Mesenchymal stem cell (in vitro differentiated cells and primary cell): ENCODE measurements around the gene YPEL5.

Experiments used
- DNase-seq: peaks from one replicate; pipeline ENCODE4 v3.0.0-alpha.2; 2013
- H2AFZ ChIP-seq: one replicate; pipeline ENCODE4 v1.6.1; 2013; ENCODE audit warnings: low read depth, mild to moderate bottlenecking, control low read depth, inconsistent platforms, low read length, moderate library complexity
- H2AK5ac ChIP-seq: 2 replicates; pipeline ENCODE4 v1.6.1; 2013; ENCODE audit warnings: low read length, moderate library complexity, mild to moderate bottlenecking, inconsistent platforms; ENCODE audit not compliant: severe bottlenecking
- H2BK120ac ChIP-seq: one replicate; pipeline ENCODE4 v1.6.1; 2013; ENCODE audit warnings: low read depth, mild to moderate bottlenecking, inconsistent platforms, low read length, moderate library complexity
- H2BK12ac ChIP-seq, 2 experiments: one replicate each; pipeline ENCODE4 v1.6.1; 2013; ENCODE audit warnings: inconsistent platforms in 2 of 2, low read length in 2 of 2, mild to moderate bottlenecking in 2 of 2, moderate library complexity in 2 of 2, control low read depth in 1 of 2
- H2BK15ac ChIP-seq: one replicate; pipeline ENCODE4 v1.6.1; 2013; ENCODE audit warnings: mild to moderate bottlenecking, low read depth, inconsistent platforms; ENCODE audit not compliant: poor library complexity, severe bottlenecking
- H2BK5ac ChIP-seq: 2 replicates; pipeline ENCODE4 v1.6.1; 2013; ENCODE audit warnings: low read depth, mild to moderate bottlenecking, low read length, control low read depth, inconsistent platforms; ENCODE audit not compliant: poor library complexity, severe bottlenecking
- H3K14ac ChIP-seq, 2 experiments: one replicate each; pipeline ENCODE4 v1.6.1; 2013; ENCODE audit warnings: inconsistent platforms in 2 of 2, low read length in 2 of 2, control low read depth in 1 of 2, mild to moderate bottlenecking in 1 of 2, moderate library complexity in 1 of 2
- H3K18ac ChIP-seq, 2 experiments: one replicate each; pipeline ENCODE4 v1.6.1; 2013; ENCODE audit warnings: inconsistent platforms in 2 of 2, low read length in 2 of 2, control low read depth in 1 of 2, low read depth in 1 of 2, mild to moderate bottlenecking in 1 of 2
- H3K23ac ChIP-seq, 2 experiments: one replicate each; pipeline ENCODE4 v1.6.1; 2013; ENCODE audit warnings: inconsistent platforms in 2 of 2, low read length in 2 of 2, mild to moderate bottlenecking in 2 of 2, moderate library complexity in 2 of 2, control low read depth in 1 of 2
- H3K27ac ChIP-seq: 2 replicates; pipeline ENCODE4 v1.5.1; 2013; ENCODE audit warnings: mild to moderate bottlenecking, moderate library complexity, low read length, control low read depth, inconsistent platforms; ENCODE audit not compliant: poor library complexity, severe bottlenecking
- H3K27me3 ChIP-seq, 2 experiments: 2 replicates each; pipeline versions ENCODE4 v1.6.1 to v1.7.0; 2013; ENCODE audit warnings: low read length in 2 of 2, mild to moderate bottlenecking in 2 of 2, moderate library complexity in 2 of 2, control low read depth in 1 of 2, inconsistent platforms in 1 of 2; ENCODE audit not compliant: control insufficient read depth in 1 of 2, insufficient read depth in 1 of 2
- H3K36me3 ChIP-seq, 2 experiments: 2 replicates each; pipeline versions ENCODE4 v1.6.1 to v1.7.0; 2013; ENCODE audit warnings: low read length in 2 of 2, control low read depth in 1 of 2, inconsistent platforms in 1 of 2, low read depth in 1 of 2, mild to moderate bottlenecking in 1 of 2; ENCODE audit not compliant: insufficient read depth in 2 of 2, control insufficient read depth in 1 of 2
- H3K4ac ChIP-seq, 2 experiments: one replicate each; pipeline ENCODE4 v1.6.1; 2013; ENCODE audit warnings: inconsistent platforms in 2 of 2, low read length in 2 of 2, mild to moderate bottlenecking in 2 of 2, moderate library complexity in 2 of 2, control low read depth in 1 of 2, low read depth in 1 of 2
- H3K4me1 ChIP-seq: 2 replicates; pipeline ENCODE4 v1.6.1; 2013; ENCODE audit warnings: low read depth, low read length, control low read depth; ENCODE audit not compliant: control insufficient read depth, insufficient read depth
- H3K4me2 ChIP-seq: 2 replicates; pipeline ENCODE4 v1.6.1; 2013; ENCODE audit warnings: low read length, mild to moderate bottlenecking, inconsistent platforms; ENCODE audit not compliant: poor library complexity, severe bottlenecking
- H3K4me3 ChIP-seq, 2 experiments: 2 replicates each; pipeline versions ENCODE4 v1.5.1 to v1.7.0; 2013; ENCODE audit warnings: low read length in 2 of 2, mild to moderate bottlenecking in 2 of 2, control low read depth in 1 of 2, low read depth in 1 of 2; ENCODE audit not compliant: insufficient read depth in 1 of 2
- H3K79me1 ChIP-seq: replicated peaks from 2 replicates; pipeline ENCODE4 v1.6.1; 2013; ENCODE audit warnings: mild to moderate bottlenecking, control low read depth, low read length, inconsistent platforms; ENCODE audit not compliant: poor library complexity, severe bottlenecking
- H3K9ac ChIP-seq: 2 replicates; pipeline ENCODE4 v1.7.0; 2013; ENCODE audit warnings: mild to moderate bottlenecking, low read length, moderate library complexity
- H3K9me3 ChIP-seq: 2 replicates; pipeline ENCODE4 v1.7.0; 2013; ENCODE audit warnings: mild to moderate bottlenecking, low read length; ENCODE audit not compliant: control insufficient read depth
- H4K8ac ChIP-seq: one replicate; pipeline ENCODE4 v1.6.1; 2013; ENCODE audit warnings: inconsistent platforms, mild to moderate bottlenecking, low read length, moderate library complexity
- H4K91ac ChIP-seq: one replicate; pipeline ENCODE4 v1.6.1; 2013; ENCODE audit warnings: mild to moderate bottlenecking, low read length, inconsistent platforms
- WGBS: methylation state at CpG from one replicate; pipeline ENCODE4 v1.1.7; 2013; ENCODE audit warnings: mixed read lengths; 5-methylcytosine and 5-hydroxymethylcytosine counted together

YPEL5 gene

DNA sequence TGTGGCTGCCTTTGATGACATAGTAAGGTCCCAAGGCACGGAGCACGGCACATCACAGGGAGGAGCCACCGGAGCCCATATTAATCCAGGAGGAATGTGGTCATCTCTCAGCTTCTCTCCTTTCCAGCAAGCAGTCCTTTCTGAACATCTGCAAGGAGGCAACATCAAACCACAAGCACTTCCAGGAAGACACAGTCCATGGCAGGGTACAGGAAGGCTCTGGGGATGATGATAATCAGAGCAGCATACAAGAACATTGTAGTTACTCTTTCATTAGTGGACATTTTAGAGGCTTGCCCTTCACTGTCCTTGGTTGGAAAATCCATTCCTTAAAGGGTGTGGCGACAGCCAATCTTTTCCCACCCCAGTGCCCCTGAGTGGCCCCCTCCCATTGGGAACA is 31.1 kb downstream of the YPEL5 start:
- WGBS, result 89% methylated on average over 4 of the region's 4 CpGs
- no peak overlapping the region for H3K23ac ChIP-seq
- no peak overlapping the region for H2BK15ac ChIP-seq
- no peak overlapping the region for H2BK5ac ChIP-seq
- H3K9me3 ChIP-seq, result no peaks in the 10 kb centered on the region
- no peak overlapping the region for H3K18ac ChIP-seq
- no peaks in the 10 kb centered on the region for H3K79me1 ChIP-seq
- H2AFZ ChIP-seq, result no peak overlapping the region
- no peak overlapping the region for H3K4me3 ChIP-seq
- H2AK5ac ChIP-seq, result no peak overlapping the region
- H3K4me1 ChIP-seq, result no peaks in the 10 kb centered on the region
- no peak overlapping the region for H3K27ac ChIP-seq
- H2BK12ac ChIP-seq, result no peak overlapping the region
- no peaks in the 10 kb centered on the region for H3K36me3 ChIP-seq
- DNase-seq, result no peak
- no peak overlapping the region for H3K4ac ChIP-seq
- no peak overlapping the region for H4K91ac ChIP-seq
- no peak overlapping the region for H3K9ac ChIP-seq
- no peak overlapping the region for H4K8ac ChIP-seq
- no peak overlapping the region for H3K4me2 ChIP-seq
- H2BK120ac ChIP-seq, result no peak overlapping the region
- peaks cover 6 to 19% of the 10 kb centered on the region in 2 experiments for H3K27me3 ChIP-seq
- H3K14ac ChIP-seq, result no peak overlapping the region

DNA sequence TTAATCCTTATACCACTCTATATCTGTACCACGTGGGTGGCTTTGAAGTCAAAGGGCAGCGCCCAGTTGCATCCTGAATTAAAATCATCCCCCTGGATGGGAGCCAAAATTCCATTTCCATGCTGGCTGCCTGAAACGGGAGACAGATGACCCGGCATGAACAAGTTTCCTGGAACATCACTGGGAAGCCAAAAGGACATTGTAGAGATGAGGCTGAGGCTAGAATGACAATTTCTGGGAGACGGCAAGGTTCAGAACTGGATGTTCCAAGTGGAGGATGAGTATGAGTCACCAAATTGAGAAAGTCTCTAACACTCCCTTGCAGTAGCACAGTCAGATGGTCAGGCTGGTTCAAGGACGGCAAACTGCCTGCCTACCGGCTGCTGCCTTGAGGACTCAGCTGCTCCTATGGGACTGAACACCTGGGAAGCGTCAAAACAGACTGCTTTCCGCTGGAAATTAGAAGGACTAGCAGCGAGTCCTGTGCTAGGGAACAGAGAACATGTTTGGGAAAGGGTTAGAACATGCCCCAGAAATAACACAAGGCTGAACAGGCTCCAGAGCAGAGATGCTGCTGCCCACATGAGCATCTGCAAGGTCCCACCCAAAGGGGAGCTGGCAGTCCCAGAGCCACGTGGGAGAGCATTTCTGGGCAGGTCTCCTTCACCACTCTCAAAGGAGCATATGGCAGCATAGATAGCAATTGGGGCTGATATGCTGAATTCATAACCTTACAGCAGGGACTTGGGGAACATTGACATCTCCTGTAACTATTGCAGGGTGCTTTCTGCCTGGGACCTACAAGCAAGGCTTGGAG is 32.0 kb downstream of the YPEL5 start:
- no peak overlapping the region for H3K9ac ChIP-seq
- no peak overlapping the region for H3K4ac ChIP-seq
- H3K4me3 ChIP-seq, result no peak overlapping the region
- no peak overlapping the region for H3K27ac ChIP-seq
- 68% methylated on average over 11 of the region's 11 CpGs for WGBS
- no peak overlapping the region for H2BK15ac ChIP-seq
- H3K27me3 ChIP-seq, result peaks cover 6 to 19% of the 10 kb centered on the region in 2 experiments
- peak overlapping the region in 1 of 2 experiments; percentile 30 for H3K14ac ChIP-seq
- no peaks in the 10 kb centered on the region for H3K4me1 ChIP-seq
- no peak overlapping the region for H3K23ac ChIP-seq
- no peaks in the 10 kb centered on the region for H3K36me3 ChIP-seq
- no peak overlapping the region for H3K4me2 ChIP-seq
- no peak overlapping the region for H2AFZ ChIP-seq
- H2BK120ac ChIP-seq, result no peak overlapping the region
- H3K9me3 ChIP-seq, result no peaks in the 10 kb centered on the region
- H3K18ac ChIP-seq, result no peak overlapping the region
- H4K8ac ChIP-seq, result no peak overlapping the region
- no peaks in the 10 kb centered on the region for H3K79me1 ChIP-seq
- no peak overlapping the region for H2AK5ac ChIP-seq
- H2BK12ac ChIP-seq, result peak overlapping the region in 1 of 2 experiments; percentile 21
- H2BK5ac ChIP-seq, result no peak overlapping the region
- peak; percentile 67 for DNase-seq
- no peak overlapping the region for H4K91ac ChIP-seq

DNA sequence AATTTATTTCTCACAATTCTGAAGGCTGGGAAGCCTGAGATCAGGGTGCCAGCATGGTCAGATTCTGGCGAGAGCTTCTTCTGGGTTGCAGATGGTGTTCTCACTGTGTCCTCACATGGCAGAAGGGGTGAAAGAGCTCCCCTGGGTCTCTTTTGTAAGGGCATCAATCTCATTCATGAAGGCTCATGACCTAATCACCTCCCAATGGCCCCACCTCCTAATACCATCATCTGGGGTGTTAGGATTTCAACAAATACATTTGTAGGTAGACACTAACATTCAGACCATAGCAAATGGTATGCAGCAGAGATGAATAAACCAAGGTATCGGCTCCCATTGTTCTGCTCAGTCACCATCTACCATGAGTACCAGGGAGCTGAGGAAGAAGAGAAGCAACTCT is 32.7 kb downstream of the YPEL5 start:
- Histone ChIP-seq H3K9ac (no peak overlapping the region), H3K4me1 (no peaks in the 10 kb centered on the region), H2BK12ac (no peak overlapping the region), H2BK15ac (no peak overlapping the region), H3K4me2 (no peak overlapping the region), H4K91ac (no peak overlapping the region), H3K14ac (no peak overlapping the region), H3K36me3 (no peaks in the 10 kb centered on the region), H3K27ac (no peak overlapping the region), H3K4ac (no peak overlapping the region), H3K18ac (no peak overlapping the region), H3K9me3 (no peaks in the 10 kb centered on the region), H3K23ac (no peak overlapping the region), H3K27me3 (peaks cover 6 to 19% of the 10 kb centered on the region in 2 experiments), H3K79me1 (no peaks in the 10 kb centered on the region), H4K8ac (no peak overlapping the region), H2AK5ac (no peak overlapping the region), H2AFZ (no peak overlapping the region), H3K4me3 (no peak overlapping the region), H2BK5ac (no peak overlapping the region), H2BK120ac (no peak overlapping the region)
- 92% methylated on average over 2 of the region's 2 CpGs for WGBS
- no peak for DNase-seq

DNA sequence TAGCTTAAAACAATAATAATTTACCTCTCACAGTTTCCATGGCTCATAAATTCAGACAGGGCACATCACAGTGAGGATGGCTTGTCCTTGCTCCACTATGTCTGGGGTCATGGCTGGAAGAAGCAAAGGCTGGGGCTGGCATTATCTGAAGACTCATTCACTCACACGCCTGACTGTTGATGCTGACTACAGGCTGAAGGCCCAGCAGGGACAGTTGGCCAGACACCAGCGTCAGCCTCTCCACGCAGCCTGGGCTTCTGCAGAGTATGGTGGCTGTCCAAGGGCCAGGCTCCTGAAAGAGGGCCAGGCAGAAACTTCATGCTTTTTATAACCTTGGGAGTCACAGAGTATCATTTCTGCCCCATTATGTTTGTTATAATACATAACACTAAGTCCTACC is 33.4 kb downstream of the YPEL5 start:
- H2BK120ac ChIP-seq, result no peak overlapping the region

More for the DNA sequence above, 33.4 kb downstream of the YPEL5 start:
- Histone ChIP-seq H3K4me1 (no peaks in the 10 kb centered on the region), H3K4me3 (no peak overlapping the region), H3K27ac (no peak overlapping the region), H3K27me3 (peaks cover 6 to 19% of the 10 kb centered on the region in 2 experiments), H3K9ac (no peak overlapping the region), H3K9me3 (no peaks in the 10 kb centered on the region), H3K23ac (no peak overlapping the region), H3K4ac (no peak overlapping the region), H2AFZ (no peak overlapping the region), H2BK12ac (no peak overlapping the region), H3K36me3 (no peaks in the 10 kb centered on the region), H3K4me2 (no peak overlapping the region), H3K79me1 (no peaks in the 10 kb centered on the region), H2BK5ac (no peak overlapping the region), H2BK15ac (no peak overlapping the region), H3K18ac (no peak overlapping the region), H3K14ac (peak overlapping the region in 1 of 2 experiments; percentile 79), H4K8ac (no peak overlapping the region), H4K91ac (no peak overlapping the region), H2AK5ac (no peak overlapping the region)
- WGBS, result 96% methylated on average over 3 of the region's 3 CpGs
- DNase-seq, result no peak
